ENCODE measurements around the gene CCT7. TPM values are rescaled to one million over a fixed set of nuclear protein-coding genes. Genes with fewer than 3 reads are reported as not detected.

CCT7 gene
- total and polyA plus RNA-seq, 8 donors: 177 to 233 (median 214) TPM

DNA sequence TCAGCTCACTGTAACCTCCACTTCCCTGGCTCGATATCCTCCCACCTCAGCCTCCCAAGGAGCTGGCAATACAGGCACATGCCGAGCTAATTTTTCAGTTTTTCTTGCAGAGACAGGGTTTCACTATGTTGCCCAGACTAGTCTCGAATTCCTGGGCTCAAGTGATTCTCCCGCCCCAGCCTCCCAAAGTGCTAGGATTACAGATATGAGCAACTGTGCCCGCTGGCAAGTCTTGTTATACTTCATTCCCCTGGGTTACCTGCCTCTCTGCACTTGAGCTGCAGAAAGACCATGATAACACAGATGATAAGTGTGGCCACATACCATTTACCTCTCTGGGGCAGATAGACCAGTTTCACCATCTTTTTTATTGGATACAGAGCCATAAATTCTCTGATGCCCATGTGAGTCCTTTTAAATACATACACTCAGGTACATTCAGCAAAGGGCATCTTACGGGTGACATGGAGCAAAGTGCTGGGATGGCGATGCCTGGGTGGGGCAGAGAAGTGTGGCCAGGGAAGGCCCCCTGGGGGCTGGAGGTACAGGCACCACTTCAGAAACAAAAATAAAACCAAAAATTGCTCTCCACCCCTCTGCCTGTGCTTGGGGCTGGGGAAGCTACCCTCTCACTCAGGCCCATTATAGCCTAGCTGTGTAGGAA, 20.4 kb downstream of the CCT7 start:
- H3K27me3 ChIP-seq: no peaks in the 10 kb centered on the region
- TF ChIP-seq CTCF (IDR thresholded peaks at IDR 0.05): no peak
- H3K4me3 ChIP-seq: no peak overlapping the region
- ATAC-seq: no peak
- H3K27ac ChIP-seq: no peak overlapping the region
- H3K9me3 ChIP-seq: no peaks in the 10 kb centered on the region
- intact Hi-C loops (cut with DNase I): no loop called here
- no peaks in the 10 kb centered on the region for H3K4me1 ChIP-seq
- peaks cover 0 to 58% of the 10 kb centered on the region in 2 donors for H3K36me3 ChIP-seq
- no peak for DNase-seq

- Histone ChIP-seq H3K36me3 (peaks cover 0 to 52% of the 10 kb centered on the region in 2 donors), H3K27me3 (no peaks in the 10 kb centered on the region), H3K4me3 (no peak overlapping the region), H3K9me3 (no peaks in the 10 kb centered on the region), H3K27ac (no peak overlapping the region), H3K4me1 (no peaks in the 10 kb centered on the region)
- no peak for TF ChIP-seq CTCF (IDR thresholded peaks at IDR 0.05)
- DNase-seq (peak in 1 of 4 donors; percentile 65), ATAC-seq (no peak)
- intact Hi-C loops (cut with DNase I): no loop called here
Measured at GRCh38 chr2:73255007-73255644, 21.0 kb downstream of the CCT7 start.

- no peak overlapping the region for H3K27ac ChIP-seq
- no peak for DNase-seq
- no peak overlapping the region for H3K4me3 ChIP-seq
- TF ChIP-seq CTCF (IDR thresholded peaks at IDR 0.05): no peak
- intact Hi-C loops (cut with DNase I): no loop called here
- no peak for ATAC-seq
- H3K27me3 ChIP-seq: no peaks in the 10 kb centered on the region
- H3K9me3 ChIP-seq: no peaks in the 10 kb centered on the region
- H3K4me1 ChIP-seq: no peaks in the 10 kb centered on the region
- peaks cover 0 to 42% of the 10 kb centered on the region in 2 donors for H3K36me3 ChIP-seq
Measured at GRCh38 chr2:73255907-73256617, 22.0 kb downstream of the CCT7 start.

- Histone ChIP-seq H3K27me3 (no peaks in the 10 kb centered on the region), H3K4me3 (no peak overlapping the region), H3K27ac (no peak overlapping the region), H3K4me1 (no peaks in the 10 kb centered on the region), H3K36me3 (peaks cover 0 to 37% of the 10 kb centered on the region in 2 donors), H3K9me3 (no peaks in the 10 kb centered on the region)
- no peak for TF ChIP-seq CTCF (IDR thresholded peaks at IDR 0.05)
- DNase-seq: no peak
- no peak for ATAC-seq
- intact Hi-C loops (cut with DNase I): no loop called here
Measured at GRCh38 chr2:73256618-73256922, 22.5 kb downstream of the CCT7 start.

GRCh38 chr2:73257021-73257420, 22.9 kb downstream of the CCT7 start:
- Histone ChIP-seq H3K4me1 (no peaks in the 10 kb centered on the region), H3K27ac (no peak overlapping the region), H3K36me3 (peaks cover 0 to 33% of the 10 kb centered on the region in 2 donors), H3K9me3 (no peaks in the 10 kb centered on the region), H3K4me3 (no peak overlapping the region), H3K27me3 (no peaks in the 10 kb centered on the region)
- TF ChIP-seq CTCF (IDR thresholded peaks at IDR 0.05): no peak
- DNase-seq: no peak
- intact Hi-C loops (cut with DNase I): no loop called here
- ATAC-seq: no peak

Data from left lung (tissue), 10 donors.